GM21381 (cell line): Measurements from ENCODE around the gene GXYLT2.
"Not testable (repeated sequence)": the region's sequence is repeated elsewhere in the genome, so short reads cannot be mapped to it uniquely, and the experiment has no call there.

Experiments used
- ATAC-seq: cut with Tn5 transposase; IDR thresholded peaks from one replicate; pipeline ENCODE4 v1.9.1; 2021; ENCODE audit warnings: mild to moderate bottlenecking, moderate library complexity; ENCODE audit not compliant: unreplicated experiment

Gene GXYLT2

GRCh38 chr3:72928781-72929735, 41.2 kb downstream of the GXYLT2 start:
- ATAC-seq, result not testable (repeated sequence)

GRCh38 chr3:72930754-72931153, 42.9 kb downstream of the GXYLT2 start:
- no peak for ATAC-seq

GRCh38 chr3:72932416-72932815, 44.6 kb downstream of the GXYLT2 start:
- ATAC-seq, result no peak

DNA sequence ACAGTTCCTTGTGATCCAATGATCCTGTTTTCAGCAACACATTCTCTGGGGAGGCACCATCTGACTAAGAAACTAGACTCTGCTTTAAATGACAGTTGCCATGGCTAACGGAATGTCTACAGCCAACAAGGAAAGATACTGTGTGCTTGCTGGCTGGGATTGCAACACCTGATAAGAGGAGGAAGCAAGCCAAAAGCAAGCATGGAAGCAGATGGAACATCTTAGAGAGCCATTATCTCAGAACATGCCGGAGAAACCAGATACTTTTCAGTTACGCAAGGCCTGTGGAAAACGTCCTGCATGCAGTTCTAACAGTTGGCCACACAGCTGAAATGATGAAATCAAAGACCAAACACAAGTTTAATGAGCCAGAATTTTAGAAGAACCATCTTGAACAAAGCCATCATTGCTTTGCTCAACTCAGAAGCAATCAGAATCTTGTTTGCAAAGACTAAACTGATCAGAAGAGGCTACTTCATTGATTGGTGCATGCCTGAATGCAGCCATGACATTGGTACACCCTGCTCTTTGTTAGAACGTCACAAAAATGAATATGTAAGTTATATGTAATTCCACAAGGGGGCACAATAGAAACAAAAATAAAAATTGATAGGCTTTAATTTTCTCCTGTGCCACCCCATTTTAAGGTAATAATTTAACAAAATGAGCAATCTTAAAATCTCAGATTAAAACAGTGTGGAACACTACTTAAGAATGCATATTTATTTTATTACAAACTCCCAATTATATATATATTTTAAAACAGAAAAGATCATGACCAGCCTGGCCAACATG, 50.8 kb downstream of the GXYLT2 start:
- ATAC-seq, result peak; percentile 68

DNA sequence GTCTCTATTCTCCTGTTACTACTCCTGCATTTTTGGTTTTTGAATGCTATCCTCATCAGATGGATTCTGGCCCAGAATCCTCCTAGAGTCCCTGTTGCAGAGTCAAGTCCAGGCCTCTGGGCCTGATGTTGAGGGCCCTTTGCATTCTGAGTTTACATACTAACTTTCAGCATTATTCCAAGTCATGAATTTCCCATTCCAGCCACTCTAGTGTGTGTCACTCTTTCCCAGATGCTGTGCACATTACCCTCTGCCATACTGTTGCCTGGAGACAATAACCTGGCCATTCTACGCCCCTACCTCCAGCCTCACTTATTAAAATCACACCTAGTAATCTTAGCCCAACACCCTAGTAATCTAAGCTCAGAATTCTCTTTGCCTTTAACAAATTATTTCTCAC, 53.4 kb downstream of the GXYLT2 start:
- ATAC-seq, result no peak

GRCh38 chr3:72942427-72942826, 54.6 kb downstream of the GXYLT2 start:
- ATAC-seq, result no peak

- no peak for ATAC-seq
Measured at GRCh38 chr3:72944696-72945095, 56.9 kb downstream of the GXYLT2 start.

DNA sequence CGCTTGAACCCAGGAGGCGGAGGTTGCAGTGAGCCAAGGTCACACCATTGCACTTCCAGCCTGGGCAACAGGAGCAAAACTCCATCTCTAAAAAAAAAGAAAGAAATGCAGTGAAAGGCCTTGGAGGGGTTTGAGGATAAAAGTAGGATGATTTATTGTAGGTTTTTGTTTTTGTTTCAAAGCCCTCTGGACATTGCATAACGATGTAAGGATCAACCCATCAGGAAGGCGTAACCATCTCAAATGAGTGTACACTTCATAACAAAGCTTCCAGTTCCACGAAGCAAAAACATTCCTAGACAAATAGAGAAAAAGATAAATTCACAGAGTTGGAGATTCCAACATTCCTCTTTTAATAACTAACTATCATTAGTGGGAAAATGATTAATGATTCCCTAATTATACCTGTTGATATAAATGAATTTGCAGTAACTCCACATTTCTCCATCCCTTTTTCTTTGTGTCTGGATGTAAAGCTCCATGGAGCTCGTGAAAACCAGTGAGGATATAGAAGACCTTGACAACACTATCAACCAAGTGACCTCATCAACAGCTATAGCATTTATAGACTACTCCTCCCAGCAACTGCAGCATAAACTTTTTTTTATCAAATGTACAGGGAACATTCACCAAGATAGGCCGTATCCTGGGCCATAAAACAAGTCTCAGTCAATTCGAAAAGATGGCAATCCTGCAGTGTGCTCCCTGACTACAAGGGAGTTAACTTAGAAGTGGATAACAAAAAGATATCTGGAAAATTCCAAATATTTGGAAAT, 60.1 kb downstream of the GXYLT2 start:
- ATAC-seq, result no peak

- ATAC-seq, result no peak
Measured at GRCh38 chr3:72949016-72949415, 61.2 kb downstream of the GXYLT2 start.

DNA sequence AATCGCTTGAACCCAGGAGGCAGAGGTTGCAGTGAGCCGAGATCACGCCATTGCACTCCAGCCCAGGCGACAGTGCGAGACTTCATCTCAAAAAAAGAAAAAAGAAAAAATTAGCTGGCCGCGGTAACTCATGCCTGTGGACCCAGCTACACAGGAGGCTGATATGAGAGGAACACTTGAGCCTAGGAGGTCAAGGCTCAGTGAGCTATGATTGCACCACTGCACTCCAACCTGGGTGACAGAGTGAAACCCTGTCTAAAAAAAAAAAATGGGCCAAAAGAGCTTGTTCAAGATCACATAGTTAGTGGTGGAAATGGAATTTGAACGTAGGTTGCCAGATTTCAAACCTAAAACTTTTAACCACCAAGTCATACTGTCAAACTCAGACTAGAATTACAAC, 62.5 kb downstream of the GXYLT2 start:
- no peak for ATAC-seq

GRCh38 chr3:72950801-72951200, 63.0 kb downstream of the GXYLT2 start:
- no peak for ATAC-seq

- ATAC-seq, result peak; percentile 56
Measured at GRCh38 chr3:72951259-72951722, 63.4 kb downstream of the GXYLT2 start.

DNA sequence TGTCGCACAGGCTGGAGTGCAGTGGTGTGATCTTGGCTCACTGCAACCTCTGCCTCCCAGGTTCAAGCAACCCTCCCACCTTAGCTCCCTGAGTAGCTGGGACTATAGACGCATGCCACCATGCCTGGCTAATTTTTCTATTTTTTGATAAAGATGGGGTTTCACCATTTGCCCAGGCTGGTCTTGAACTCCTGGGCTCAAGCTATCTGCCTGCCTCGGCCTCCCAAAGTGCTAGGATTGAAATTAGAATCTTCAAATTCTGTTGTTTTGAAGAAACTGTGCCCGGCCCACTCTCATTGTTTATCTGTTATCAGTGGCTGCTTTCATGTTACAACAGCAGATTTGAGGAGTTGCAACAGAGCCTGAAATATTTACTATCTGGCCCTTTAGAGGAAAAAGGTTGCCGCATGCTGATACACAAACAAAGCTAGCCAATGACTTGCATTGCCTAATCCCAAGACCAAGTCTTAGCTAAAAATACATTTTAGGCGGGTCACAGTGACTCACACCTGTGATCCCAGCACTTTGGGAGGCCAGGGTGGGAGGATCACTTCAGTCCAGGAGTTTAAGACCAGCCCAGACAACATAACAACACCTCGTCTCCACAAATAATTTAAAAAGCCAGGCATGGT, 65.6 kb downstream of the GXYLT2 start:
- no peak for ATAC-seq

DNA sequence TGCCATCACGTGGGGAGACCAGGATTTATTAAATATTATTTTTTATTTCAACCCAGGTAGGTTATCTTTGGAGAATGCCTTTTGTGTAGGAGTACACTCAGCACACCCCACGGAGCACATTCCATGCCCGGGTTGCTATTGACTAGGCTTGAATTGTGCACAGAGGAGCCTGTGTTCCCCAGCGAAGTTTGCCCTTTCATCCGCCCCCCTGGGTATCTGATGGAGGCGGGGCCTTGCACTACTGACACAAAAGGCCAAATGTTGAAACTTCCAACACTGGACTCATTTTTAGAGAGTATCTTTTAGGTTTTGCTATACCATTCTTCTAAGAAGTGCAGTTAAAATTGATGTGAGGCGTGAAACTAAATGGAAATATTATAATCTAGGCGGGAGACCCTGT, 69.5 kb downstream of the GXYLT2 start:
- ATAC-seq, result no peak

- ATAC-seq, result no peak
Measured at GRCh38 chr3:72959336-72959735, 71.5 kb downstream of the GXYLT2 start.

GRCh38 chr3:72960812-72961518, 73.1 kb downstream of the GXYLT2 start:
- no peak for ATAC-seq

DNA sequence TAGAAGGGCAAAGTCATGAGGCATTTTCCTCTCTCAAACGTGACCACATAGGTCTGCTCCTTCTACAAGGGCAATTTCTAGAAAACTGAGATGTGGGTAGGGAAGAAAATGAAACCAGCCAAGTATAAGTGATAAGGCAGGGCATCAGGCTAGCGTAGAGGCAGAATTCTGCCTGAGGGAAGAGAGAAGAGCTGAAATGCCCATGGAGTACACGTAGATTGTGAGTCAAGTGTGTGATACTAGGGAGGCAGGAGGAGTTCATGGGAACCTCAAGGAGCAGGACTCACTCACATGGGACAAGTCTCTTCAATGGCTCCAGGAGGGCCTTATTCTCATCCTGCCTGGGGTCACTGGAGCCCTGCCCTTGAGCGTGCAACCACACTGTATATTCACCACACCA, 73.9 kb downstream of the GXYLT2 start:
- no peak for ATAC-seq

DNA sequence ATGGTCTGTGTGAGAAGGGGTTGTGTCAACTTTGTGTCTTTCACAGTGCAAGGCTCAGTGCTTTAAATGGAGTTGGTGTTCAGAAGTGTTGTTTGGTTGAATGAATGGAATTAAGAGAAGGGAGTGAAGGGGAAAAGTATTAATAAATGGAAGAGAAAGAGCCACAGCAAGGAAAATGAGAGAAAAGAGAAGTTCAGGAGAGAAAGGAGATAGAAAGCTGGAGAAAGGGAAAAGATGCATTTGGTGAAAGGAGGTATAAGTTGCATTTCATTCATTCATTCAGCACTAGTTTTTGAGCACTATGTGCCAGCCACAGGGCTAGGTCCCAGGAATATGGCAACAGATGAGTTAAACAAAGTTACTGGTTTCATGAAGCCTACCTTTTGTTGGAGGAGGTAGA, 74.5 kb downstream of the GXYLT2 start:
- ATAC-seq, result no peak

GRCh38 chr3:72964633-72965032, 76.8 kb downstream of the GXYLT2 start:
- no peak for ATAC-seq

- no peak for ATAC-seq
Measured at GRCh38 chr3:72968266-72968664, 80.4 kb downstream of the GXYLT2 start.
